SK-N-SH (cell line): ENCODE measurements around the gene TEX35. TPM values are rescaled to one million over a fixed set of nuclear protein-coding genes. Genes with fewer than 3 reads are reported as not detected.

Experiments
- CTCF ChIA-PET: fragments of 300-600, 350-600 bp; formaldehyde crosslinking; extraction: SDS; loops from one replicate; lab custom pipeline; 2021; lab: Yijun Ruan, JAX
- POLR2A ChIA-PET: fragments of 350-600 bp; sonication (Branson Sonifier 250); formaldehyde crosslinking; extraction: SDS; loops from one replicate; lab custom pipeline; 2020; ENCODE audit warnings: antibody characterized with exemption, inconsistent platforms; lab: Yijun Ruan, JAX
- DNase-seq: peaks from one replicate; pipeline ENCODE4 v3.0.0; 2012
- H2AFZ ChIP-seq: fragments of 200-600 bp; sonication (generic); 2 replicates; pipeline ENCODE4 v1.8.1; 2016; ENCODE audit warnings: antibody characterized with exemption, mild to moderate bottlenecking, low read depth
- H3F3A ChIP-seq: fragments of 200-600 bp; sonication (generic); replicated peaks from 2 replicates; pipeline ENCODE3; 2016; ENCODE audit warnings: antibody characterized with exemption, mild to moderate bottlenecking; ENCODE audit not compliant: insufficient read depth
- H3K27ac ChIP-seq, 2 experiments: fragments of 200-500 bp in 1 of 2; fragments of 200-600 bp in 1 of 2; sonication (Bioruptor generic) in 1 of 2; sonication (generic), shearing (Covaris generic) in 1 of 2; 2 replicates each; pipeline versions ENCODE4 v1.5.1 to v1.6.1; 2014 to 2016; ENCODE audit warnings: low read depth in 2 of 2, inconsistent platforms in 1 of 2, low read length in 1 of 2, mild to moderate bottlenecking in 1 of 2, mixed read lengths in 1 of 2
- H3K27me3 ChIP-seq: fragments of 200-600 bp; sonication (generic), shearing (Covaris generic); 2 replicates; pipeline ENCODE4 v1.6.1; 2016; ENCODE audit warnings: mixed run types; ENCODE audit not compliant: insufficient read depth
- H3K36me3 ChIP-seq, 2 experiments: fragments of 200-500 bp in 1 of 2; fragments of 200-600 bp in 1 of 2; sonication (Bioruptor generic) in 1 of 2; sonication (generic) in 1 of 2; replicated peaks in 1 of 2; 2 replicates each; pipeline versions ENCODE3 to v1.5.1; 2014 to 2016; ENCODE audit warnings: low read length in 1 of 2, mild to moderate bottlenecking in 1 of 2; ENCODE audit not compliant: insufficient read depth in 2 of 2, control insufficient read depth in 1 of 2
- H3K4me1 ChIP-seq, 2 experiments: fragments of 200-500 bp in 1 of 2; fragments of 200-600 bp in 1 of 2; sonication (Bioruptor generic) in 1 of 2; sonication (generic), shearing (Covaris generic) in 1 of 2; 2 replicates each; pipeline versions ENCODE4 v1.5.1 to v1.6.1; 2014 to 2016; ENCODE audit warnings: low read depth in 1 of 2, low read length in 1 of 2, mixed run types in 1 of 2; ENCODE audit not compliant: insufficient read depth in 2 of 2, control insufficient read depth in 1 of 2
- H3K4me2 ChIP-seq: fragments of 200-600 bp; sonication (generic), shearing (Covaris generic); 2 replicates; pipeline ENCODE4 v1.6.1; 2017; ENCODE audit warnings: mixed run types
- H3K4me3 ChIP-seq, 2 experiments: fragments of 200-500 bp in 1 of 2; fragments of 200-600 bp in 1 of 2; sonication (Bioruptor generic) in 1 of 2; sonication (generic), shearing (Covaris generic) in 1 of 2; 2 replicates each; pipeline versions ENCODE4 v1.5.1 to v1.8.1; 2014 to 2016; ENCODE audit warnings: low read depth in 2 of 2, inconsistent platforms in 1 of 2, low read length in 1 of 2, mild to moderate bottlenecking in 1 of 2, mixed read lengths in 1 of 2, moderate library complexity in 1 of 2
- H3K79me2 ChIP-seq: fragments of 200-600 bp; sonication (generic); 2 replicates; pipeline ENCODE4 v1.8.1; 2017; ENCODE audit warnings: mild to moderate bottlenecking; ENCODE audit not compliant: insufficient read depth
- H3K9ac ChIP-seq: fragments of 200-600 bp; sonication (generic); 2 replicates; pipeline ENCODE4 v1.6.1; 2017; ENCODE audit warnings: mixed run types
- H3K9me2 ChIP-seq: fragments of 200-600 bp; sonication (generic); 2 replicates; pipeline ENCODE4 v1.6.1; 2017; ENCODE audit warnings: mixed run types
- H3K9me3 ChIP-seq: fragments of 200-600 bp; sonication (generic); 2 replicates; pipeline ENCODE4 v1.6.1; 2017; ENCODE audit warnings: mixed run types, mild to moderate bottlenecking, moderate library complexity
- H4K20me1 ChIP-seq: fragments of 200-600 bp; sonication (generic); 2 replicates; pipeline ENCODE4 v1.6.1; 2017; ENCODE audit warnings: mild to moderate bottlenecking, mixed run types; ENCODE audit not compliant: insufficient read depth
- ELF1 ChIP-seq: IDR thresholded peaks from 2 replicates; pipeline ENCODE4 v1.4.0; 2012
- FOSL2 ChIP-seq: IDR thresholded peaks from 2 replicates; pipeline ENCODE4 v1.4.0; 2012; ENCODE audit warnings: low read depth, mild to moderate bottlenecking, moderate library complexity, borderline replicate concordance
- FOXM1 ChIP-seq: IDR thresholded peaks from 2 replicates; pipeline ENCODE4 v1.4.0; 2012; ENCODE audit warnings: low read depth, mild to moderate bottlenecking
- GABPA ChIP-seq: IDR thresholded peaks from 2 replicates; pipeline ENCODE4 v1.4.0; 2012; ENCODE audit warnings: low read depth, mild to moderate bottlenecking
- POLR2AphosphoS5 ChIP-seq: IDR thresholded peaks from 2 replicates; pipeline ENCODE4 v1.6.1; 2012; ENCODE audit warnings: low read depth, low read length
- RCOR1 ChIP-seq: fragments of 150-350 bp; IDR thresholded peaks from 2 replicates; pipeline ENCODE4 v1.6.1; 2017; ENCODE audit warnings: antibody characterized with exemption, low read length
- REST ChIP-seq: IDR thresholded peaks from 2 replicates; pipeline ENCODE4 v1.6.1; 2012; ENCODE audit warnings: mild to moderate bottlenecking, low read depth, low read length, moderate library complexity
- RFX5 ChIP-seq: IDR thresholded peaks from 2 replicates; pipeline ENCODE4 v1.6.1; 2012; ENCODE audit warnings: mild to moderate bottlenecking, improper control_type of control experiment, low read length
- TAF1 ChIP-seq: IDR thresholded peaks from 2 replicates; pipeline ENCODE4 v1.6.1; 2012; ENCODE audit warnings: low read depth, mild to moderate bottlenecking, low read length, moderate library complexity, borderline replicate concordance
- USF2 ChIP-seq: fragments of 150-350 bp; IDR thresholded peaks from 2 replicates; pipeline ENCODE4 v1.6.1; 2017; ENCODE audit warnings: antibody characterized with exemption, low read length, low read depth, borderline replicate concordance
- ZBTB33 ChIP-seq: IDR thresholded peaks from 2 replicates; pipeline ENCODE4 v1.4.0; 2012; ENCODE audit warnings: low read depth, borderline replicate concordance
- WGBS: methylation state at CpG from one replicate; pipeline ENCODE4 v1.1.6; 2017; ENCODE audit warnings: low lambda C conversion rate; 5-methylcytosine and 5-hydroxymethylcytosine counted together
- polyA plus RNA-seq, 3 experiments: library from polyadenylated mRNA; depleted of rRNA; stranded (reverse); fragments of >200 nt; gene quantifications; 2 replicates each; pipeline ENCODE4 v1.2.3, GENCODE V29; 2012

The TEX35 gene
- polyA plus RNA-seq, 1 of the 3 experiments (the other 2 are of a cell fraction) = 0.03 TPM

- WGBS = 95% methylated on average over 30 of the region's 54 CpGs
- Histone ChIP-seq H3K36me3 (no peaks in the 10 kb centered on the region), H4K20me1 (no peaks in the 10 kb centered on the region), H3K27me3 (no peaks in the 10 kb centered on the region), H3K4me2 (no peak overlapping the region), H3K4me1 (peaks cover 0 to 4% of the 10 kb centered on the region in 2 experiments; a peak in 1 of 4 replicates), H2AFZ (no peak overlapping the region), H3F3A (no peaks in the 10 kb centered on the region), H3K4me3 (no peak overlapping the region), H3K9ac (no peak overlapping the region), H3K27ac (no peak overlapping the region), H3K9me3 (no peaks in the 10 kb centered on the region), H3K9me2 (no peaks in the 10 kb centered on the region), H3K79me2 (no peaks in the 10 kb centered on the region)
- DNase-seq = no peak
- POLR2A ChIA-PET = no interaction called here
- TF ChIP-seq ZBTB33 (no peak), ELF1 (no peak), RCOR1 (no peak), FOXM1 (no peak), POLR2AphosphoS5 (no peak), TAF1 (no peak), FOSL2 (no peak), RFX5 (no peak), GABPA (no peak), REST (no peak), USF2 (no peak)
- CTCF ChIA-PET = interaction anchor here (1.0 to 4.1 kb wide), 2 partner anchors 15 to 177 kb away, joined by 3 to 21 read pairs; no protein-coding TSS in a partner anchor
Measured at GRCh38 chr1:178486100-178487069, 26.5 kb upstream of the TEX35 start.
